ENCODE measurements around the gene SYCE1. TPM values are rescaled to one million over a fixed set of nuclear protein-coding genes. Genes with fewer than 3 reads are reported as not detected.

SYCE1 gene
- total and polyA plus RNA-seq, 2 donors (not counting 1 experiment from before 2014, with no cell fraction given): 0.17 to 0.30 TPM

DNA sequence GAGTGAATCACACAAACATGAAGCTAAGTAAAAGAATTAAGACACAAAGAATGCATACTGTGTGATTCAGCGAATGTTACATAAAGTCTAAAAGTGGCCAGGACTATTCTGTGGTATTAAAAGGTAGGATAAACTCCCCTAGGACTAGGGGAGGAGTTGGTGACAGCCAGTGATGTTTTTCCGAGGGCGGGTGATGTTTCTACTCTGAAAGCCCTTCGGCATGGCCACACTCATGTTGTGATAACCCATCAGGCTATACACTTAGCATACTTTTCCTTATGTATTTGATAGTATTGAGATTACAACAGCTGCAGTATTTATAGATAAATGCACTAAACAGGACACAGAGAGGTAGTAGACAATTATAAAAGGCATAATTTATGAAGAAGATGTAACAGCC, 54.0 kb downstream of the SYCE1 start:
- no peak for DNase-seq (ENCODE audit: low read depth in 2 of 2)
- no peaks in the 10 kb centered on the region for H3K36me3 ChIP-seq (ENCODE audit: control insufficient read depth, insufficient read depth, low read length)
- H3K4me3 ChIP-seq (replicated peaks in 1 of 4; ENCODE audit: control extremely low read depth in 1 of 4, insufficient read depth in 1 of 4, low read depth in 3 of 4, low read length in 4 of 4): no peak overlapping the region
- no peaks in the 10 kb centered on the region for H4K20me1 ChIP-seq (ENCODE audit: control insufficient read depth, extremely low read depth, insufficient read depth, low read length)
- no peaks in the 10 kb centered on the region for H3K79me2 ChIP-seq (ENCODE audit: control insufficient read depth, insufficient read depth, low read length)
- no peak overlapping the region for H3K4me2 ChIP-seq (ENCODE audit: extremely low read depth, insufficient read depth, low read length)
- no peaks in the 10 kb centered on the region for H3K9me3 ChIP-seq (ENCODE audit: control insufficient read depth, insufficient read depth, low read depth, low read length)
- H3K27me3 ChIP-seq (ENCODE audit: control insufficient read depth, insufficient read depth, low read length): no peaks in the 10 kb centered on the region
- TF ChIP-seq, protein P1, sequence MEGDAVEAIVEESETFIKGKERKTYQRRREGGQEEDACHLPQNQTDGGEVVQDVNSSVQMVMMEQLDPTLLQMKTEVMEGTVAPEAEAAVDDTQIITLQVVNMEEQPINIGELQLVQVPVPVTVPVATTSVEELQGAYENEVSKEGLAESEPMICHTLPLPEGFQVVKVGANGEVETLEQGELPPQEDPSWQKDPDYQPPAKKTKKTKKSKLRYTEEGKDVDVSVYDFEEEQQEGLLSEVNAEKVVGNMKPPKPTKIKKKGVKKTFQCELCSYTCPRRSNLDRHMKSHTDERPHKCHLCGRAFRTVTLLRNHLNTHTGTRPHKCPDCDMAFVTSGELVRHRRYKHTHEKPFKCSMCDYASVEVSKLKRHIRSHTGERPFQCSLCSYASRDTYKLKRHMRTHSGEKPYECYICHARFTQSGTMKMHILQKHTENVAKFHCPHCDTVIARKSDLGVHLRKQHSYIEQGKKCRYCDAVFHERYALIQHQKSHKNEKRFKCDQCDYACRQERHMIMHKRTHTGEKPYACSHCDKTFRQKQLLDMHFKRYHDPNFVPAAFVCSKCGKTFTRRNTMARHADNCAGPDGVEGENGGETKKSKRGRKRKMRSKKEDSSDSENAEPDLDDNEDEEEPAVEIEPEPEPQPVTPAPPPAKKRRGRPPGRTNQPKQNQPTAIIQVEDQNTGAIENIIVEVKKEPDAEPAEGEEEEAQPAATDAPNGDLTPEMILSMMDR (conservative IDR thresholded peaks at IDR 0.05 in 1 of 2, IDR thresholded peaks at IDR 0.05 in 1 of 2; ENCODE audit: low read depth in 1 of 2, low read length in 2 of 2): no peak
- no peak for TF ChIP-seq EZH2 (IDR thresholded peaks at IDR 0.05; ENCODE audit: low read length, missing control alignments)
- no peaks in the 10 kb centered on the region for H3K4me1 ChIP-seq (ENCODE audit: control insufficient read depth, extremely low read depth, insufficient read depth, low read length)
- H3K27ac ChIP-seq (ENCODE audit: insufficient read depth, low read length): no peak overlapping the region
- no peak overlapping the region for H3K9ac ChIP-seq (ENCODE audit: insufficient read depth, low read length)
- H2AFZ ChIP-seq (ENCODE audit: low read length): no peak overlapping the region

DNA sequence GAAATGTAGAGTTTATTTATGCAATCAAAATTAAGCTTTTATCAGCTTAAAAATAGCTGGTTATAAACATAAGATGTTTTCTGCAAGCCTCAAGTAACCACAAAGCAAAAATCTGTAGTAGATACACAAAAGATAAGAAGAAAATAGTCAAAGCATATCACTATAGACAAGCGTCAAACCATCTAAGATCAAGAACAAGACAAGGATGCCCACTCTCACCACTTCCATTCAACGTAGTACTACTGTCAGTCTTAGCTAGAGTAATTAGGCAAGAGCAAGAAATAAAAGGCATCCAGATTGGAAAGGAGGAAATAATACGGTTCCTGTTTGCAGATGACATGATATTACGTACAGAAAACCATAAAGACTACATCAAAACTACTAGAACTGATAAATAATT, 55.7 kb downstream of the SYCE1 start:
- Histone ChIP-seq H3K27me3 (ENCODE audit: control insufficient read depth, insufficient read depth, low read length) (no peaks in the 10 kb centered on the region), H3K4me1 (ENCODE audit: control insufficient read depth, extremely low read depth, insufficient read depth, low read length) (no peaks in the 10 kb centered on the region), H4K20me1 (ENCODE audit: control insufficient read depth, extremely low read depth, insufficient read depth, low read length) (no peaks in the 10 kb centered on the region), H3K9me3 (ENCODE audit: control insufficient read depth, insufficient read depth, low read depth, low read length) (no peaks in the 10 kb centered on the region), H3K27ac (ENCODE audit: insufficient read depth, low read length) (no peak overlapping the region), H3K9ac (ENCODE audit: insufficient read depth, low read length) (no peak overlapping the region), H3K4me3 (replicated peaks in 1 of 4; ENCODE audit: control extremely low read depth in 1 of 4, insufficient read depth in 1 of 4, low read depth in 3 of 4, low read length in 4 of 4) (no peak overlapping the region), H3K79me2 (ENCODE audit: control insufficient read depth, insufficient read depth, low read length) (no peaks in the 10 kb centered on the region), H3K4me2 (ENCODE audit: extremely low read depth, insufficient read depth, low read length) (no peak overlapping the region), H2AFZ (ENCODE audit: low read length) (no peak overlapping the region), H3K36me3 (ENCODE audit: control insufficient read depth, insufficient read depth, low read length) (no peaks in the 10 kb centered on the region)
- TF ChIP-seq EZH2 (IDR thresholded peaks at IDR 0.05; ENCODE audit: low read length, missing control alignments): no peak
- TF ChIP-seq, protein P1 (conservative IDR thresholded peaks at IDR 0.05 in 1 of 2, IDR thresholded peaks at IDR 0.05 in 1 of 2; ENCODE audit: low read depth in 1 of 2, low read length in 2 of 2): no peak
- no peak for DNase-seq (ENCODE audit: low read depth in 2 of 2)

Other genes with a start within 250 kb of the SYCE1 start
- 0.26 TPM in 1 of 2 replicates, not detected in the other for gene CALY, start 228.7 kb downstream of the SYCE1 start, total RNA-seq
- gene CALY, start 228.7 kb downstream of the SYCE1 start, polyA plus RNA-seq: 0.14 TPM in 1 of 2 replicates, not detected in the other
- not detected in 2 replicates for gene PRAP1, start 218.2 kb downstream of the SYCE1 start, total RNA-seq
- not detected in 2 replicates for gene PRAP1, start 218.2 kb downstream of the SYCE1 start, polyA plus RNA-seq
- 6.4 and 15.0 TPM in 2 replicates for gene FUOM, start 207.6 kb downstream of the SYCE1 start, total RNA-seq
- 14.2 and 16.0 TPM in 2 replicates for gene FUOM, start 207.6 kb downstream of the SYCE1 start, polyA plus RNA-seq
- gene ECHS1, start 192.2 kb downstream of the SYCE1 start, total RNA-seq: 48.5 and 63.9 TPM in 2 replicates
- gene ECHS1, start 192.2 kb downstream of the SYCE1 start, polyA plus RNA-seq: 71.9 and 89.3 TPM in 2 replicates
- gene PAOX, start 186.3 kb downstream of the SYCE1 start, total RNA-seq: 9.2 and 9.8 TPM in 2 replicates
- 2.4 and 3.3 TPM in 2 replicates for gene PAOX, start 186.3 kb downstream of the SYCE1 start, polyA plus RNA-seq
- gene MTG1, start 171.4 kb downstream of the SYCE1 start, total RNA-seq: 22.1 and 23.9 TPM in 2 replicates
- gene MTG1, start 171.4 kb downstream of the SYCE1 start, polyA plus RNA-seq: 25.3 and 39.0 TPM in 2 replicates
- gene SPRN, start 141.0 kb downstream of the SYCE1 start, total RNA-seq: under 0.01 and 0.33 TPM in 2 replicates
- gene SPRN, start 141.0 kb downstream of the SYCE1 start, polyA plus RNA-seq: 0.93 and 1.2 TPM in 2 replicates
- 1.3 and 2.5 TPM in 2 replicates for gene SCART1, start 111.6 kb downstream of the SYCE1 start, total RNA-seq
- 0.84 and 0.86 TPM in 2 replicates for gene SCART1, start 111.6 kb downstream of the SYCE1 start, polyA plus RNA-seq
- gene CYP2E1, start 38.2 kb downstream of the SYCE1 start, total RNA-seq: 0.26 and 0.50 TPM in 2 replicates
- gene CYP2E1, start 38.2 kb downstream of the SYCE1 start, polyA plus RNA-seq: 0.66 and 0.90 TPM in 2 replicates
- gene FRG2B, start 61.2 kb upstream of the SYCE1 start, total RNA-seq: not detected in 2 replicates
- gene FRG2B, start 61.2 kb upstream of the SYCE1 start, polyA plus RNA-seq: not detected in 2 replicates